HG03460 (cell line): ENCODE results near the gene KCNJ6.

ENCODE experiments used
- ATAC-seq: cut with Tn5 transposase; IDR thresholded peaks from one replicate; pipeline ENCODE4 v1.9.1; 2021; ENCODE audit not compliant: unreplicated experiment

Gene KCNJ6

GRCh38 chr21:37827913-37828312, 88.3 kb downstream of the KCNJ6 start:
- ATAC-seq, result no peak

- ATAC-seq, result no peak
Observed at GRCh38 chr21:37821786-37822450, 94.3 kb downstream of the KCNJ6 start.

GRCh38 chr21:37821092-37821491, 95.2 kb downstream of the KCNJ6 start:
- no peak for ATAC-seq

- ATAC-seq, result no peak
Observed at GRCh38 chr21:37819372-37819771, 96.9 kb downstream of the KCNJ6 start.

GRCh38 chr21:37817242-37817641, 99.0 kb downstream of the KCNJ6 start:
- ATAC-seq, result no peak

GRCh38 chr21:37815893-37816292, 100.4 kb downstream of the KCNJ6 start:
- no peak for ATAC-seq

GRCh38 chr21:37811711-37812110, 104.5 kb downstream of the KCNJ6 start:
- no peak for ATAC-seq

- no peak for ATAC-seq
Observed at GRCh38 chr21:37808261-37808660, 108.0 kb downstream of the KCNJ6 start.

- ATAC-seq, result no peak
Observed at GRCh38 chr21:37805266-37805665, 111.0 kb downstream of the KCNJ6 start.

- ATAC-seq, result no peak
Observed at GRCh38 chr21:37804001-37804400, 112.3 kb downstream of the KCNJ6 start.

- no peak for ATAC-seq
Observed at GRCh38 chr21:37803101-37803651, 113.1 kb downstream of the KCNJ6 start.

- no peak for ATAC-seq
Observed at GRCh38 chr21:37800456-37801061, 115.7 kb downstream of the KCNJ6 start.

- ATAC-seq, result no peak
Observed at GRCh38 chr21:37800057-37800455, 116.2 kb downstream of the KCNJ6 start.

GRCh38 chr21:37799211-37800056, 116.8 kb downstream of the KCNJ6 start:
- ATAC-seq, result no peak

- ATAC-seq, result no peak
Observed at GRCh38 chr21:37797403-37797802, 118.9 kb downstream of the KCNJ6 start.

- no peak for ATAC-seq
Observed at GRCh38 chr21:37796011-37796410, 120.2 kb downstream of the KCNJ6 start.

GRCh38 chr21:37793660-37794059, 122.6 kb downstream of the KCNJ6 start:
- ATAC-seq, result no peak

GRCh38 chr21:37792046-37792445, 124.2 kb downstream of the KCNJ6 start:
- ATAC-seq, result no peak

GRCh38 chr21:37790905-37791304, 125.4 kb downstream of the KCNJ6 start:
- ATAC-seq, result no peak

GRCh38 chr21:37788503-37788902, 127.8 kb downstream of the KCNJ6 start:
- ATAC-seq, result no peak

- ATAC-seq, result no peak
Observed at GRCh38 chr21:37787456-37787855, 128.8 kb downstream of the KCNJ6 start.
